GM19351 (cell line): ENCODE measurements around the gene SPATA31D4.
"Not testable (repeated sequence)": the region's sequence is repeated elsewhere in the genome, so short reads cannot be mapped to it uniquely, and the experiment has no call there.

Source experiments
- ATAC-seq: cut with Tn5 transposase; IDR thresholded peaks from one replicate; pipeline ENCODE4 v1.9.1; 2021; ENCODE audit warnings: mild to moderate bottlenecking, moderate library complexity; ENCODE audit not compliant: unreplicated experiment

Gene SPATA31D4

GRCh38 chr9:81928305-81928704, at the start of gene SPATA31D4:
SPATA31D4 (plus strand) TSS chr9:81928428; CDS start chr9:81928514, 86 bp downstream.
- not testable (repeated sequence) for ATAC-seq

DNA sequence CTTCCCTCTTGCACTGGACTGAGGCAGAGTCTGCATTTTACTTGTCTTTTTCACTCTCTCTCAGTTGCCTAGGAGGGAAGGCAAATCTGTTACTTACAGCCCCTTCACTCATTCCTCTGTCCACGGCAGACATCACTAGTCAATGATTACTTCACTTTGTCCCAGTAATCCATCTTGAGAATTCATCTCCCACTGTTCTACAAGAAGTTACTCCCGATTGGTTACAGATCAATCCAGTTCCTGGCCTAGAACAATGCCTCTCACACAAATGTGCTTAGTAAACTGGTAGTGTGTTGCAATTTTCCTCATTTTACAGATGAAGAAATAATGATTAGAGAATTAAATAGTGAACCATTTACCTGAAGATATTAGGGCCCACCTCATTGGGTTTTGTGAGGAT, 49.7 kb upstream of the SPATA31D4 start:
- no peak for ATAC-seq

- ATAC-seq: no peak
Observed at GRCh38 chr9:81879501-81879916, 48.7 kb upstream of the SPATA31D4 start.

- ATAC-seq: no peak
Observed at GRCh38 chr9:81885602-81886001, 42.6 kb upstream of the SPATA31D4 start.

DNA sequence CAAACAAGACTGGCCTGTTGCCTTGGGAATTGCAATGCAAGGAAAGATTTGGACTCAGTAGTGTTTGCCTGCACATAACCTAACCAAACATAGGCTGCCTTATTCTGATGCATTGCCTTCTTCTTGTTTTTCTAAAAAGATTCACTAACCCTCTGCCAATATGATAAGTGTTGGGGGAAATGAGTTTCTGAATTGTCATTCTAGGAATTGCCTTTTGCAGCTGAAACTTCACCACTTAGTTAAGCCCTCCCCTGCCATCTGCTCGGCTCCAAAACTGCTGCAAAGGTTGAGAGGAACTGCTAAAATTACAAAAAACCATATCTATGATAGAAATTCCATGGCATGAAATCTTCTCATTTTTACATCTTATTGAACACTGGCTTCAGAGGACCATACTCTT, 41.6 kb upstream of the SPATA31D4 start:
- ATAC-seq: no peak

GRCh38 chr9:81890104-81890503, 38.1 kb upstream of the SPATA31D4 start:
- ATAC-seq: no peak

- ATAC-seq: no peak
Observed at GRCh38 chr9:81892440-81892839, 35.8 kb upstream of the SPATA31D4 start.

GRCh38 chr9:81893929-81894328, 34.3 kb upstream of the SPATA31D4 start:
- ATAC-seq: no peak

GRCh38 chr9:81894891-81895290, 33.3 kb upstream of the SPATA31D4 start:
- no peak for ATAC-seq

- no peak for ATAC-seq
Observed at GRCh38 chr9:81896070-81896469, 32.2 kb upstream of the SPATA31D4 start.

GRCh38 chr9:81898851-81899250, 29.4 kb upstream of the SPATA31D4 start:
- no peak for ATAC-seq

GRCh38 chr9:81902196-81902595, 26.0 kb upstream of the SPATA31D4 start:
- ATAC-seq: no peak

- no peak for ATAC-seq
Observed at GRCh38 chr9:81902626-81903025, 25.6 kb upstream of the SPATA31D4 start.

- ATAC-seq: no peak
Observed at GRCh38 chr9:81906671-81907070, 21.6 kb upstream of the SPATA31D4 start.

DNA sequence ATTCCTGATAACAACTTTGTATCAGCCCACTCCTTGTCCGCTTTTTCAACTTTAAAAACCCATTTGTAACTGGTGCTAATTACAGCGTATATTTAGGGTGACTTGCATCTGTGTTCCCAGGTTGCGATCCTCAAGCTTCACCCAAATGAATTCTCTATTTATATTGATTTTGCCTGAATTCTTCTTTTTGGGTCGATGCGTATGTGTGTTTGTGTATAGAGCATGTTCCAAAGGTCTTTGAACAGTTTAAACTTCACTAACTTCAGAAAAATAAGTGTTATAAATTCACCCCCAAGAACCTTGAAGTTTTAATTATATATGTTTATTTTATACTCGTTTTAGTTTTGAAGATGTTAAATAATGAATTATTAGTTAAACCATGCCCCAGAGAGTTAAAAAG, 16.1 kb upstream of the SPATA31D4 start:
- ATAC-seq: no peak

DNA sequence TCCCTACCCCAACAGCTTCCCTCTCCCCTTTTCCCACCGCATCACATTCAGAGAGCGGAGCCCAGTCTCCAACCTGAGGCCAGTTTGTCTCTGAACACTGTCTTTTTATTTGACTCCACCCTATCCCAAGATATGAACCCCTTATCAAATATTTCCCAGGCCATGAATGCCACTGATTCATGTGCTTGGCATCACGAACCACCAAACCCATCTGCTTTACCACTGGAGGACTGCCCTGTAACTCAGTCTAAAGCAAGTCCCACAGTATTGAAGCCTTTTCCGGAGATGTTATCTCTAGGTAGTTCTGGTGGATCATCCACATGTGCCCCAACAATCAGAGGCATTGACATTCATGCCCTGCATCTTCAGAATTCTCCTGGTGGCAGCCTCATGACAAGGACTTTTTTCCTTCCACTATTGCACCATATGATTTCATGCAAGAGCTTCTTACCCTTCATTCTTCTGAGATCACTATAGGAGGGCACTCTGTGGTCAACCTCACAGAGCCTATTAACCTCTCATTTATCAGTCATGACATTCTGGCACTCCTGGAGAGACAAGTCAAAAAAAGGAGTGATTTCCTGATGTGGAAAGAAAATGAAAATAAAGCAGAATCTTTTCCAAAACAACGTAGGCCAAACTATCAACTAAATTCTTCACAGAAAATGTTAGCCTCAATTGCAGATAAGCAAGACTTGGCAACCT, 12.3 kb upstream of the SPATA31D4 start:
- no peak for ATAC-seq

DNA sequence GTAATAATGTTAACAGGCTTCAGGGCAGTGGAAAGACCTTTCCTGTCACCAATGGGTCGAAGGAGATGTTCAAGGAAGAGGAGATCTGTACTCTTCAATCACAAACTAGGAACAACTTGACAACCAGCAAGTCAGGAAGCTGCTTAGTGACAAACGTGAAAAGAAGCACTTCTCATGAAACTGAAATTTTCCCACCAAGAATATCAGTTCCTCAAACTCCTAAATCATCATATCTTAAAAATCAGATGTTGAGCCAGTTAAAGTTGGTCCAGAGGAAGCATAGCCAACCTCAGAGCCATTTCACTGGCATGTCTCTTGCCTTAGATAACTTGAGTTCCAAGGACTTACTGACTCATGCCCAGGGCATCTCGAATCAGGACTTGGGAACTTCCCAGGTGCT, 9.7 kb upstream of the SPATA31D4 start:
- not testable (repeated sequence) for ATAC-seq

DNA sequence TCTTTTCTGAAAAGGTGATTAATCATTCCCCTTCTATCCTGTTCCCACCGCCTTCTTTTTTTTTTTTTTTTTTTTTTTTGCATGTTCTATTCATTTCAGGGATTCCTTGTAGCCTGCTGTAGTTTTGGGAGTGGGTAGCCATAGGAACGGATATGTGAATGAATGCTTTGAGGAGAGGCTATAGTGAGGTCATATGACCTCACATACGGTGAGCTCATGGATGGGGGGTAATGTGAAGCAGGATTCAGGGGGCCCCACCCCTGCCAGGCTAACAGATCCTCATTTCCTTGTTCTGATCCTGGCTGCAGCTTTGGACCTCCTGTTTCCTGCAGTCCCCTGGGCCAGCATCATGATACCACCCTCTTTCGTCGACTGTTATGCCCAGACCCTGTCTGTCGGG, 1.9 kb downstream of the SPATA31D4 start:
- not testable (repeated sequence) for ATAC-seq

DNA sequence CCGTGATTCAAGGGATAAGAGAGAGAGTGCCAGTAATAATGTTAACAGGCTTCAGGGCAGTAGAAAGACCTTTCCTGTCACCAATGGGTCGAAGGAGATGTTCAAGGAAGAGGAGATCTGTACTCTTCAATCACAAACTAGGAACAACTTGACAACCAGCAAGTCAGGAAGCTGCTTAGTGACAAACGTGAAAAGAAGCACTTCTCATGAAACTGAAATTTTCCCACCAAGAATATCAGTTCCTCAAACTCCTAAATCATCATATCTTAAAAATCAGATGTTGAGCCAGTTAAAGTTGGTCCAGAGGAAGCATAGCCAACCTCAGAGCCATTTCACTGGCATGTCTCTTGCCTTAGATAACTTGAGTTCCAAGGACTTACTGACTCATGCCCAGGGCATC, 5.3 kb downstream of the SPATA31D4 start:
- not testable (repeated sequence) for ATAC-seq

DNA sequence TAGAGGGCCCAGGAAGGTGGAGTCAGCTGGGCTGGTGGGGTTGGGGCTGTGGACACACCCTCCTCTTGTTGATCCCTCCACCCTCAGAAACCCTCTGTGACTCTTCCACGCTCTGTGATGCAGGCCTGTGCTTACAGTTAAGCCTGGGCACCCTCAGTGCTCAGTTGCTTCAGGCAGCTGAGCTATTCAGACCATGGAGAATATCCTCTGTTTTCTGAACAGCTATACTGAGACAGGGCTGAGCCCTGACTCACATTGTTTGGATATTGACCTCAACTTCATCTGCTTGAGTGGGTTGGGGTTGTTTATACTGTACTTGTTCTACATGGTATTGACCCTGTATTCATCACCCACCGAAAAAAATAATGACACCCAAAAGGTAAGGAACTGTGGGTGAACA, 15.2 kb downstream of the SPATA31D4 start, which contains the start of gene SPATA31D3:
TSS of gene SPATA31D3 (plus strand) at position 108 of the 400 bp plus-strand sequence. CDS start at position 194, 86 bp downstream.
- not testable (repeated sequence) for ATAC-seq

DNA sequence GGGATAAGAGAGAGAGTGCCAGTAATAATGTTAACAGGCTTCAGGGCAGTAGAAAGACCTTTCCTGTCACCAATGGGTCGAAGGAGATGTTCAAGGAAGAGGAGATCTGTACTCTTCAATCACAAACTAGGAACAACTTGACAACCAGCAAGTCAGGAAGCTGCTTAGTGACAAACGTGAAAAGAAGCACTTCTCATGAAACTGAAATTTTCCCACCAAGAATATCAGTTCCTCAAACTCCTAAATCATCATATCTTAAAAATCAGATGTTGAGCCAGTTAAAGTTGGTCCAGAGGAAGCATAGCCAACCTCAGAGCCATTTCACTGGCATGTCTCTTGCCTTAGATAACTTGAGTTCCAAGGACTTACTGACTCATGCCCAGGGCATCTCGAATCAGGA, 20.4 kb downstream of the SPATA31D4 start:
- not testable (repeated sequence) for ATAC-seq

DNA sequence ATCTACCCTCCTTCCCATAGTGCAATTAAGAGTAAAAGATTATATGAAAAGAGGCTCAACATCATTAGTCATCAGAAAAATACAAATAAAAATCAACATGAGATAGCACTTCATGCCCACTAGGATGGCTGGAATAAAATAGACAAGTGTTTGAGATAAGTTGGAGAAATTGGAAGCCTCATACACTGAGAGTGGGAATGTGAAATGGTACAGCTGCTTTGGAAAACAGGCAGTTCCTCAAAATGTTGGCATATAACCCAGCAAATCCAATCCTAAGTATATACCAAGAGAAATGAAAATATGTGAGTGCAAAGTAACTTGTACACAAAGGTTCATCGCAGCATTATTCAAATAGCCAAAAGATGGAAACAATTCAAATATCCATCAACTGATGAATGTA, 24.9 kb downstream of the SPATA31D4 start:
- ATAC-seq: no peak

DNA sequence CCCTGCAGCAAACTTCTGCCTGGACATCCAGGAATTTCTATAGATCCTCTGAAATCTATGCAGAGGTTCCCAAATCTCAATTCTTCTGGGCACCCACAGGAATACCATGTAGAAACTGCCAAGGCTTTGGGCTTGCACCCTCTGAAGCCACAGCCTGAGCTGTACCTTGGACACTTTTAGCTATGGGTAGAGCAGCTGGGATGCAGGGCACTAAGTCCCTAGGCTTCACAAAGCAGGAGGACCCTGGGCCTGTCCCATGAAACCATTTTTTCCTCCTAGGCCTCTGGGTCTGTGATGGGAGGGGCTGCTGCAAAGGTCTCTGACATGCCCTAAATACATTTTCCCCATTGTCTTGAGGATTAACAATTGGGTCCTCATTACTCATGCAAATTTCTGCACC, 27.4 kb downstream of the SPATA31D4 start:
- ATAC-seq: no peak
